GM12891 (cell line): Measurements from ENCODE around the gene FBXO48.

Source experiments
- PAX5 ChIP-seq: IDR thresholded peaks from 2 replicates; pipeline ENCODE4 v1.6.1; 2011; ENCODE audit warnings: low read length, moderate library complexity, mild to moderate bottlenecking; ENCODE audit not compliant: insufficient read depth, severe bottlenecking
- POLR2A ChIP-seq: IDR thresholded peaks from 2 replicates; pipeline ENCODE4 v1.6.1; 2011; ENCODE audit warnings: low read depth, low read length, control low read depth
- POLR2AphosphoS5 ChIP-seq: IDR thresholded peaks from 2 replicates; pipeline ENCODE4 v1.6.1; 2011; ENCODE audit warnings: low read depth, low read length, control low read depth
- SPI1 ChIP-seq: IDR thresholded peaks from 2 replicates; pipeline ENCODE4 v1.6.1; 2011; ENCODE audit warnings: low read depth, low read length, control low read depth
- TAF1 ChIP-seq: IDR thresholded peaks from 2 replicates; pipeline ENCODE4 v1.6.1; 2011; ENCODE audit warnings: low read depth, low read length, control low read depth

DNA sequence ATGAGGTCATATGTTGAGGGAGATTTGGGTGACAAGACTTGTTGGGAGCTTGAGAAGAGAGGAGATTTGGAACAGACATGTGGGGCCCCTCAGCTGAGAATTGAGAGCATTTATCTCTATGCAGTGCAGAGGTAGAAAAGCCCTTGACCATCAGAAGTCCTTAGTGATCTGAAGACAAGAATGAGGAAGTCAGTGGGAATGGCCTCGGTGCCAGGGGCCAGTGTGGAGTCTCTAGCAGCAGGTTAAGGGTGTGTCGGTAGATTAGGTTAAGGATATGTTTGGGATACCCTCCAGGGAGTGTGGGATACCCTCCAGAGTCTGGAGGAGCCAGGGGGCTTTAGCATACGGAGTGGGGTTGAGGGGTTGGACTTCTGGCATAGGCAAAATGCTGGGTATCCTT lies 41.6 kb downstream of the FBXO48 start:
- no peak for TF ChIP-seq POLR2A
- no peak for TF ChIP-seq POLR2AphosphoS5
- no peak for TF ChIP-seq TAF1
- TF ChIP-seq SPI1: peak; percentile 80
- no peak for TF ChIP-seq PAX5
